Measurements from ENCODE around the gene RGS9.

The RGS9 gene

GRCh38 chr17:65259281-65259680 is 122.1 kb downstream of the RGS9 start:
- no peak overlapping the region for H3K4me3 ChIP-seq (ENCODE audit: low read depth, low read length)
- no peak for TF ChIP-seq CTCF (IDR thresholded peaks at IDR 0.05; ENCODE audit: low read depth, low read length, missing control alignments)
- in situ Hi-C loops (cut with HindIII; ENCODE audit: low sequenced_read_pairs), result no loop called here
- DNase-seq (ENCODE audit: low read depth), result no peak

- no peak for TF ChIP-seq CTCF (IDR thresholded peaks at IDR 0.05; ENCODE audit: low read depth, low read length, missing control alignments)
- H3K4me3 ChIP-seq (ENCODE audit: low read depth, low read length), result no peak overlapping the region
- no peak for DNase-seq (ENCODE audit: low read depth)
- in situ Hi-C loops (cut with HindIII; ENCODE audit: low sequenced_read_pairs), result no loop called here
These were observed 122.7 kb downstream of the RGS9 start for GRCh38 chr17:65259696-65260485.

GRCh38 chr17:65260626-65261025 is 123.5 kb downstream of the RGS9 start:
- TF ChIP-seq CTCF (IDR thresholded peaks at IDR 0.05; ENCODE audit: low read depth, low read length, missing control alignments), result no peak
- no peak for DNase-seq (ENCODE audit: low read depth)
- in situ Hi-C loops (cut with HindIII; ENCODE audit: low sequenced_read_pairs), result no loop called here

GRCh38 chr17:65261152-65261551 is 124.0 kb downstream of the RGS9 start:
- in situ Hi-C loops (cut with HindIII; ENCODE audit: low sequenced_read_pairs), result no loop called here
- TF ChIP-seq CTCF (IDR thresholded peaks at IDR 0.05; ENCODE audit: low read depth, low read length, missing control alignments), result peak; percentile 23
- H3K4me3 ChIP-seq (ENCODE audit: low read depth, low read length), result no peak overlapping the region
- no peak for DNase-seq (ENCODE audit: low read depth)

More at GRCh38 chr17:65260626-65261025, 123.5 kb downstream of the RGS9 start:
- H3K4me3 ChIP-seq (ENCODE audit: low read depth, low read length), result no peak overlapping the region

- no peak overlapping the region for H3K4me3 ChIP-seq (ENCODE audit: low read depth, low read length)
- in situ Hi-C loops (cut with HindIII; ENCODE audit: low sequenced_read_pairs), result no loop called here
- DNase-seq (ENCODE audit: low read depth), result no peak
- TF ChIP-seq CTCF (IDR thresholded peaks at IDR 0.05; ENCODE audit: low read depth, low read length, missing control alignments), result no peak
These were observed 124.8 kb downstream of the RGS9 start for GRCh38 chr17:65261682-65262636.

GRCh38 chr17:65265276-65265675 is 128.1 kb downstream of the RGS9 start:
- in situ Hi-C loops (cut with HindIII; ENCODE audit: low sequenced_read_pairs), result no loop called here
- TF ChIP-seq CTCF (IDR thresholded peaks at IDR 0.05; ENCODE audit: low read depth, low read length, missing control alignments), result no peak
- DNase-seq (ENCODE audit: low read depth), result no peak
- H3K4me3 ChIP-seq (ENCODE audit: low read depth, low read length), result no peak overlapping the region
